Progenitor cell of endocrine pancreas (in vitro differentiated cells): ENCODE data around the gene ABCC3. TPM values are rescaled to one million over a fixed set of nuclear protein-coding genes. Genes with fewer than 3 reads are reported as not detected.

Source experiments
- DNase-seq: peaks from one replicate; pipeline ENCODE4 v3.0.0; 2021; ENCODE audit warnings: low spot score; ENCODE audit not compliant: unreplicated experiment
- H3K27ac Mint-ChIP-seq: 2 replicates; pipeline ENCODE4 v1.8.0; 2021; ENCODE audit warnings: mild to moderate bottlenecking, moderate library complexity, mixed read lengths
- H3K27me3 Mint-ChIP-seq: 2 replicates; pipeline ENCODE4 v1.8.0; 2021; ENCODE audit warnings: mixed read lengths
- H3K36me3 Mint-ChIP-seq: 2 replicates; pipeline ENCODE4 v1.8.0; 2022; ENCODE audit warnings: mixed read lengths; ENCODE audit not compliant: insufficient read depth
- H3K4me1 Mint-ChIP-seq: 2 replicates; pipeline ENCODE4 v1.8.0; 2021; ENCODE audit warnings: low read depth, mixed read lengths
- H3K4me3 Mint-ChIP-seq: 2 replicates; pipeline ENCODE4 v1.8.0; 2021; ENCODE audit warnings: low read depth, mild to moderate bottlenecking, moderate library complexity, mixed read lengths
- H3K9me3 Mint-ChIP-seq: 2 replicates; pipeline ENCODE4 v1.8.0; 2021; ENCODE audit warnings: low read depth, mixed read lengths
- total RNA-seq: library from RNA; stranded (reverse); gene quantifications from 2 replicates; pipeline ENCODE4 v1.2.1, GENCODE V29; 2021
- TF ChIP-seq, protein P1 (sequence below): fragments of 200-600 bp; sonication (generic); IDR thresholded peaks from one replicate; pipeline ENCODE4 v1.5.0; 2021; ENCODE audit warnings: antibody characterized with exemption, mild to moderate bottlenecking; ENCODE audit not compliant: unreplicated experiment

The ABCC3 gene
- total RNA-seq, 1 donor from 2014 or later = 1.6 TPM

DNA sequence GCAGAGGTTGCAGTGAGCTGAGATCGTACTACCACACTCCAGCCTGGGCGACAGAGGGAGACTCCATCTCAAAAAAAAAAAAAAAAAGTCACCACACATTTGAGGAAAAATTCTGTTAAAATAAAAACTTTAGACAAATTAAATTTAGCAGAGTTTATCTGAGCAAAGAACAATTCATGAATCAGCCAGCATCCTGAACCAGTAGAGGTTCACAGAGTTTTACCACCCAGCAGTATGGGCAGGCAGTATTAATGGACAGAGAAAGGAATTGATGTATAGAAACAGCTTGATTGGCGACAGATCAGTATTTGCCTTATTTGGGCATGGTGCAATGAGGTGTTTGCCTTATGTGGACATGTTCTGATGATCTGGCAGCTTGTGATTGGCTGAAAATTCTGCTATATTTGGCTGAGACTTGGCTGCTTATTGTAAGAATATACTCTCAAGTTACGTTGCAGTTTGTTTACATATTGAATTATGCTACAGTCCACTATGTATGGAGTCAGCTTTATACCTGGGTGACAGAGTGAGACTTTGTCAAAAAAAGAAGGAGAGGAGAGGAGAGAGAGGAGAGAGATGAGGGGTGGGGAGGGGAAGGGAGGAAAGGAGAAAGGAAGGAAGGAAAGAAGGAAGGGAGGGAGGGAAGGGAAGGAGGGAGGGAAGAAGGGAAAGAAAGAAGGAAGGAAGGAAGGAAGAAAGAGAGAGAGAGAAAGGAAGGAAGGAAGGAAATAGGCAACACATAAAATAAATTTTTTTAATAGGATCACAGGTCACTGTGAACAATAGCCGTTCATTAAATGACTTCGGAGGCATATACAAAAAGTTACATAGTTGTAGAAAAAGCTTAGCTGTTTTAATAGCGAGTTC is 14.6 kb downstream of the ABCC3 start:
- DNase-seq = no peak
- H3K9me3 Mint-ChIP-seq = peaks cover 3% of the 10 kb centered on the region
- H3K27me3 Mint-ChIP-seq = peaks cover 4% of the 10 kb centered on the region
- TF ChIP-seq, protein P1, sequence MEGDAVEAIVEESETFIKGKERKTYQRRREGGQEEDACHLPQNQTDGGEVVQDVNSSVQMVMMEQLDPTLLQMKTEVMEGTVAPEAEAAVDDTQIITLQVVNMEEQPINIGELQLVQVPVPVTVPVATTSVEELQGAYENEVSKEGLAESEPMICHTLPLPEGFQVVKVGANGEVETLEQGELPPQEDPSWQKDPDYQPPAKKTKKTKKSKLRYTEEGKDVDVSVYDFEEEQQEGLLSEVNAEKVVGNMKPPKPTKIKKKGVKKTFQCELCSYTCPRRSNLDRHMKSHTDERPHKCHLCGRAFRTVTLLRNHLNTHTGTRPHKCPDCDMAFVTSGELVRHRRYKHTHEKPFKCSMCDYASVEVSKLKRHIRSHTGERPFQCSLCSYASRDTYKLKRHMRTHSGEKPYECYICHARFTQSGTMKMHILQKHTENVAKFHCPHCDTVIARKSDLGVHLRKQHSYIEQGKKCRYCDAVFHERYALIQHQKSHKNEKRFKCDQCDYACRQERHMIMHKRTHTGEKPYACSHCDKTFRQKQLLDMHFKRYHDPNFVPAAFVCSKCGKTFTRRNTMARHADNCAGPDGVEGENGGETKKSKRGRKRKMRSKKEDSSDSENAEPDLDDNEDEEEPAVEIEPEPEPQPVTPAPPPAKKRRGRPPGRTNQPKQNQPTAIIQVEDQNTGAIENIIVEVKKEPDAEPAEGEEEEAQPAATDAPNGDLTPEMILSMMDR = no peak
- H3K4me3 Mint-ChIP-seq = no peak overlapping the region
- H3K27ac Mint-ChIP-seq = no peak overlapping the region
- H3K36me3 Mint-ChIP-seq = no peaks in the 10 kb centered on the region
- H3K4me1 Mint-ChIP-seq = no peaks in the 10 kb centered on the region

DNA sequence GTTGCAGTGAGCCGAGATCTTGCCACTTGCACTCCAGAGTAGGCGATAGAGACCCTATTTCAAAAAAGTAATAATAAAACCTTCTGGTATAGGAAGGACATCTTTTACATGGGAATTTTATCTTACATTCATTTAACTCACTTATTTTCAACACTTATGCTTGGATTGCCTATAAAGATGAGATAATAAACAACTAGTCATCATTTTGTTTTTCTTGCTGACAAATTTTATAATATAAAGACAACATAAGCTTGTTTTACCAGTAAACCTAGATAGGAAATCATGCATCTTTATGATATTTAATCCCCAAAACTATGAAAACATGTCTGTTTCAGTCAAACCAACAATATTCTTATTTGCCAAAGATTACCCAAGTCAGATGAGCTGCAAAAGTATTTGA is 17.0 kb downstream of the ABCC3 start:
- TF ChIP-seq, protein P1 = no peak
- H3K27ac Mint-ChIP-seq = no peak overlapping the region
- DNase-seq = no peak
- peaks cover 3% of the 10 kb centered on the region for H3K9me3 Mint-ChIP-seq
- H3K4me1 Mint-ChIP-seq = no peaks in the 10 kb centered on the region
- H3K36me3 Mint-ChIP-seq = no peaks in the 10 kb centered on the region
- no peaks in the 10 kb centered on the region for H3K27me3 Mint-ChIP-seq
- H3K4me3 Mint-ChIP-seq = no peak overlapping the region

DNA sequence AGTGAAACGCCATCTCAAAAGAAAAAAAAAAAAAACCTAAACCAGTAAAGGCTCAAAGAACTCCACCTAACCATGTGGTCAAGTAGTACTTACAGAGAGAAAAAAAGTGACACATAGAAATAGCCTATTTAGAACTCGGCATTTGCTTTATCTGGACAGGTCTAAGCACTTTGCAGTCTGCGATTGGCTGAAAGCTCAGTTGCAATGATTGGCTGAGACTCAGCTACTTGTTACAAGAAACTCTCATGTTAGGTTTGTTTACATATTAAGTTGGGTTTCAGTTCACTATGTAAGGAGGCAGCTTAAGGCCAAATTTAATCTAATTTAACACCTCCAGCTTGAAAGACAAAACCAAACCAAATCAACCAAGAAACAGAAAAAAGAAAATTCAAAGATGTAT is 19.1 kb downstream of the ABCC3 start:
- Mint-ChIP-seq H3K36me3 (no peaks in the 10 kb centered on the region), H3K27me3 (no peaks in the 10 kb centered on the region), H3K9me3 (peaks cover 3% of the 10 kb centered on the region), H3K4me1 (no peaks in the 10 kb centered on the region), H3K27ac (no peak overlapping the region), H3K4me3 (no peak overlapping the region)
- TF ChIP-seq, protein P1 = no peak
- DNase-seq = no peak

DNA sequence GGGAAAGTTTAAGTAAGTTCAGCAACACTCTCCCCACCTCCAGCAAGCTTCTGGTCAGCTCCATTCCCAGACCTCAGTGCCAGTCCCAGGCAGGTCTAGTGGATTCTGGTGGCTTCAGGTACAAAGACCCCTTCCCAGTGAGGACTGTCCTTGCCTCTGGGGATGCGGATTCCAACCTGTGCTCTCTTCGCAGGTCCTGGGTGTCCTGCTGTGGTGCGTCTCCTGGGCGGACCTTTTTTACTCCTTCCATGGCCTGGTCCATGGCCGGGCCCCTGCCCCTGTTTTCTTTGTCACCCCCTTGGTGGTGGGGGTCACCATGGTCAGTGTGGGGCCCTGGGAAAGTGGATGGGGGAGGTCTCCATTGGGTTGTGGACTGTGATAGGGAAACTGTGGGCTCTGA is 21.8 kb downstream of the ABCC3 start:
- Mint-ChIP-seq H3K9me3 (no peaks in the 10 kb centered on the region), H3K4me3 (no peak overlapping the region), H3K27me3 (no peaks in the 10 kb centered on the region), H3K36me3 (no peaks in the 10 kb centered on the region), H3K4me1 (peaks cover 11% of the 10 kb centered on the region), H3K27ac (no peak overlapping the region)
- TF ChIP-seq, protein P1 = no peak
- no peak for DNase-seq

DNA sequence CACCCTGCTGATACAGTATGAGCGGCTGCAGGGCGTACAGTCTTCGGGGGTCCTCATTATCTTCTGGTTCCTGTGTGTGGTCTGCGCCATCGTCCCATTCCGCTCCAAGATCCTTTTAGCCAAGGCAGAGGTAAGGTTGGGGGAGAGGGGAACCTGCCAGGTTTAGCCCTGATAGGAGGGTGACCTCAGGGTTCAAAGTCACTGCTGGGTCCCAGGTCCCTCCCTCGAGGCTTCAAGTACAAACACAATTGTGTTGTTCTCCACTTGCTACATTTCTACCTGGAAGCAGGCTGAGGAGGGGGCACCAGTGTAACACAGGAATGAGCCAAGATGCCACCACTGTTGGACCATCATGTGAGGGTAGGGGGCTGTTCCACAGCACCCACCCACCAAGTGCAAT is 22.4 kb downstream of the ABCC3 start:
- H3K9me3 Mint-ChIP-seq = no peaks in the 10 kb centered on the region
- H3K27me3 Mint-ChIP-seq = no peaks in the 10 kb centered on the region
- H3K27ac Mint-ChIP-seq = no peak overlapping the region
- no peak overlapping the region for H3K4me3 Mint-ChIP-seq
- TF ChIP-seq, protein P1 = no peak
- DNase-seq = no peak
- H3K36me3 Mint-ChIP-seq = no peaks in the 10 kb centered on the region
- peaks cover 17% of the 10 kb centered on the region for H3K4me1 Mint-ChIP-seq
